Smooth muscle cell (in vitro differentiated cells): ENCODE data around the gene GPC5. TPM values are rescaled to one million over a fixed set of nuclear protein-coding genes. Genes with fewer than 3 reads are reported as not detected.

Experiments used
- DNase-seq: peaks from one replicate; lab custom pipeline; 2025; ENCODE audit not compliant: unreplicated experiment; lab: John Stamatoyannopoulos, UW
- H2AFZ ChIP-seq: fragments of 200-600 bp; sonication (generic); 2 replicates; pipeline ENCODE4 v1.6.0; 2016; ENCODE audit warnings: antibody characterized with exemption, low read depth, mild to moderate bottlenecking
- H3F3A ChIP-seq: fragments of 200-600 bp; sonication (generic); 2 replicates; pipeline ENCODE4 v1.6.0; 2017; ENCODE audit warnings: antibody characterized with exemption, low read depth
- H3K27ac ChIP-seq: fragments of 200-600 bp; sonication (generic); 2 replicates; pipeline ENCODE4 v1.5.1; 2016; ENCODE audit warnings: low read depth, mild to moderate bottlenecking
- H3K27me3 ChIP-seq: fragments of 200-600 bp; sonication (generic); 2 replicates; pipeline ENCODE4 v1.6.1; 2016; ENCODE audit warnings: low read depth, mild to moderate bottlenecking
- H3K36me3 ChIP-seq: fragments of 200-600 bp; sonication (generic); 2 replicates; pipeline ENCODE4 v1.5.1; 2016; ENCODE audit warnings: low read depth
- H3K4me1 ChIP-seq: fragments of 200-600 bp; sonication (generic); 2 replicates; pipeline ENCODE4 v1.5.1; 2016; ENCODE audit warnings: low read depth
- H3K4me2 ChIP-seq: fragments of 200-600 bp; sonication (generic); 2 replicates; pipeline ENCODE4 v1.6.0; 2016; ENCODE audit warnings: mild to moderate bottlenecking
- H3K4me3 ChIP-seq: fragments of 200-600 bp; sonication (generic); 2 replicates; pipeline ENCODE4 v1.5.1; 2016; ENCODE audit warnings: mild to moderate bottlenecking
- H3K79me2 ChIP-seq: fragments of 200-600 bp; sonication (generic); 2 replicates; pipeline ENCODE4 v1.6.0; 2016; ENCODE audit warnings: low read depth, mild to moderate bottlenecking
- H3K9ac ChIP-seq: fragments of 200-600 bp; sonication (generic); 2 replicates; pipeline ENCODE4 v1.6.0; 2016; ENCODE audit warnings: low read depth
- H3K9me3 ChIP-seq: fragments of 200-600 bp; sonication (generic); replicated peaks from 2 replicates; pipeline ENCODE4 v1.5.1; 2016; ENCODE audit warnings: low read depth
- H4K20me1 ChIP-seq: fragments of 200-600 bp; sonication (generic); 2 replicates; pipeline ENCODE4 v1.6.0; 2016; ENCODE audit warnings: low read depth
- CTCF ChIP-seq: fragments of 200-600 bp; sonication (generic); IDR thresholded peaks from 2 replicates; pipeline ENCODE4 v1.5.1; 2017; ENCODE audit warnings: borderline replicate concordance, mild to moderate bottlenecking, antibody characterized with exemption; ENCODE audit not compliant: insufficient read depth, poor library complexity, severe bottlenecking
- WGBS: methylation state at CpG from one replicate; pipeline ENCODE4 v1.1.7; 2016; ENCODE audit warnings: low lambda C conversion rate; 5-methylcytosine and 5-hydroxymethylcytosine counted together
- polyA plus RNA-seq: library from polyadenylated mRNA; unstranded; fragments of >200 nt; fragmentation: Nextera tagmentation; extraction: Ambion mirVana; gene quantifications from 2 replicates; pipeline ENCODE4 v1.2.1, GENCODE V29; 2016
- total RNA-seq: library from RNA; depleted of rRNA; stranded (reverse); fragments of >200 nt; gene quantifications from 2 replicates; pipeline ENCODE4 v1.2.3, GENCODE V29; 2014

The GPC5 gene
- 0.99 and 4.3 TPM in 2 replicates for total RNA-seq
- polyA plus RNA-seq = 0.37 and 1.0 TPM in 2 replicates

DNA sequence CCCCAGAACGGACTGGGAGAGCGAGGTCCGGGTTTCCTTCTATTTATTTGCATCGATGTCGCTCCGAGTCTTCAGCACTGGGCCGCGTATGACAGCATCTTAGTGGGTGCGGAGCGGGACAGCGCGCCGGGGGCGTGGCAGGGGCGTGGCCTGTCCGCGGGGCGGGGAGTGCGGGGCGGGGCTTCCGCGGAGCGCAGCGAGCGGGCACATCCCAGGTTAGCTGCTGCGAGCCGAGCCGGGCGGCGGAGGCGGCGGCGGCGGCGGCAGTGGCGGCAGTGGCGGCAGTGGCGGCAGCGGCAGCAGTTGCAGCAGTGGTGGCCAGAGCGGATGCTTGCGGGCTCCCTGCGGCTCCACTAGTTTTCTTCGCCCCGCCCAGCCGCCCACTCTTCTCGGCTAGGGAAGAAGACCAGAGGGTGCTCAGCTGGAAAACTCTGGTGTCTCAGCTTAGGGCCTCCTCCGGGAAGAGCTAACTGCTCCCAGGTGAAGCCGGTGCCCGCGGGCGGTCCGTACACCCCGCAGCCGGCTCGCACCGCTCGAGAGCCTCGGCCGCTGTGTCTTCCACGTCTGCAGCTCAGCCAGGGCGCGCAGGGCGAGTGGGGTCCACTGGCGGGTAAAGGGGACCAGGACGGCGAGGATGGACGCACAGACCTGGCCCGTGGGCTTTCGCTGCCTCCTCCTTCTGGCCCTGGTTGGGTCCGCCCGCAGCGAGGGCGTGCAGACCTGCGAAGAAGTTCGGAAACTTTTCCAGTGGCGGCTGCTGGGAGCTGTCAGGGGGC lies at the start of gene GPC5:
Gene GPC5 (plus strand): TSS at position 209 of the 776 bp plus-strand sequence.
- H4K20me1 ChIP-seq = no peaks in the 10 kb centered on the region
- H3F3A ChIP-seq = no peaks in the 10 kb centered on the region
- peaks cover 96% of the 10 kb centered on the region for H3K27me3 ChIP-seq
- H3K79me2 ChIP-seq = no peaks in the 10 kb centered on the region
- H3K27ac ChIP-seq = no peak within 1 kb of the TSS
- H3K4me2 ChIP-seq = peak within 1 kb of the TSS; percentile 91
- no peak within 1 kb of the TSS for H3K9ac ChIP-seq
- DNase-seq = peak; percentile 58
- no peak for TF ChIP-seq CTCF
- H2AFZ ChIP-seq = peak within 1 kb of the TSS; percentile 78
- no peaks in the 10 kb centered on the region for H3K9me3 ChIP-seq
- peak within 1 kb of the TSS; percentile 64 for H3K4me3 ChIP-seq
- 2% methylated on average over 62 of the region's 76 CpGs for WGBS
- peaks cover 4% of the 10 kb centered on the region for H3K4me1 ChIP-seq
- H3K36me3 ChIP-seq = no peaks in the 10 kb centered on the region

GRCh38 chr13:91348906-91349435 lies 49.5 kb upstream of the GPC5 start:
- peaks cover 37% of the 10 kb centered on the region for H3K79me2 ChIP-seq
- WGBS = 2% methylated on average over 33 of the region's 46 CpGs
- H3K27ac ChIP-seq = peak overlapping the region; percentile 70

DNA sequence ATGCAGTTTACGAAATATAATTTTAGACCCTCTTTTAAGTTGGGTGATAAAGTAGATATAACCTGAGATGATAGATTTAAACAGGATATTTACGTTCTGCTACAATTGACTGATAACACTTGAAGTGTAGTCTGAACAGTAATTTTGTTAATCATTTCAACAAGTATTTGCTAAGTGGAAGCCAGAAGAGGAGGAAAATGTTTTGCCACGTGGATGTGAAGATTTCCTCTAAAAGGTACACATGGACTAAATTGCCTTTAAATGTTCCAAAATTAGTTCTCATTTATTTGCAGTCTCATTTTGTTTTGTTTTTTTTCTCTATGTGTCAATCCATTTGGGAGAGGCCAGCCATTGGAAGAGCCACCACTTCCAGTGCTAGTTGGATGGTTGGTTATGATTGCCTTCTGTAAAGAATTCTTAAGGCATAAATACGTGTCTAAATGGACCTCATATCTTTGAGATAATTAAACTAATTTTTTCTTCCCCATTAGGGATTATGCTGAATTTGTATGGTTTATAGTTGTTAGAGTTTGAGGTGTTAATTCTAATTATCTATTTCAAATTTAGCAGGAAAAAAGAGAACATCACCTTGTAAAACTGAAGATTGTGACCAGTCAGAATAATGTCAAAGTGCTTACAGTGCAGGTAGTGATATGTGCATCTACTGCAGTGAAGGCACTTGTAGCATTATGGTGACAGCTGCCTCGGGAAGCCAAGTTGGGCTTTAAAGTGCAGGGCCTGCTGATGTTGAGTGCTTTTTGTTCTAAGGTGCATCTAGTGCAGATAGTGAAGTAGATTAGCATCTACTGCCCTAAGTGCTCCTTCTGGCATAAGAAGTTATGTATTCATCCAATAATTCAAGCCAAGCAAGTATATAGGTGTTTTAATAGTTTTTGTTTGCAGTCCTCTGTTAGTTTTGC lies 48.2 kb upstream of the GPC5 start:
- Histone ChIP-seq H3K9me3 (no peaks in the 10 kb centered on the region), H3K4me2 (peak overlapping the region; percentile 99), H4K20me1 (peaks cover 63% of the 10 kb centered on the region), H2AFZ (no peak overlapping the region), H3K27me3 (no peaks in the 10 kb centered on the region), H3K4me3 (peak overlapping the region; percentile 86), H3K4me1 (peaks cover 31% of the 10 kb centered on the region), H3K27ac (peak overlapping the region; percentile 28), H3K79me2 (peaks cover 37% of the 10 kb centered on the region), H3K36me3 (peaks cover 17% of the 10 kb centered on the region), H3K9ac (peak overlapping the region; percentile 50), H3F3A (peaks cover 16% of the 10 kb centered on the region)
- no peak for DNase-seq
- TF ChIP-seq CTCF = no peak
- WGBS = 37% methylated on average over 5 of the region's 5 CpGs

More at GRCh38 chr13:91348906-91349435, 49.5 kb upstream of the GPC5 start:
- H4K20me1 ChIP-seq = peaks cover 51% of the 10 kb centered on the region
- H3F3A ChIP-seq = peaks cover 8% of the 10 kb centered on the region
- no peaks in the 10 kb centered on the region for H3K9me3 ChIP-seq
- H3K4me1 ChIP-seq = peaks cover 31% of the 10 kb centered on the region
- H3K36me3 ChIP-seq = peaks cover 5% of the 10 kb centered on the region
- H3K4me3 ChIP-seq = peak overlapping the region; percentile 86
- peak overlapping the region; percentile 34 for H2AFZ ChIP-seq
- H3K27me3 ChIP-seq = peaks cover 13% of the 10 kb centered on the region
- peak overlapping the region; percentile 50 for H3K9ac ChIP-seq
- DNase-seq = peak; percentile 81
- peak overlapping the region; percentile 99 for H3K4me2 ChIP-seq
- TF ChIP-seq CTCF = peak; percentile 91
